HCT116 (cell line): ENCODE data around the gene EMILIN2.

Source experiments
- CEBPB ChIP-seq: IDR thresholded peaks from 2 replicates; pipeline ENCODE4 v1.6.1; 2012; ENCODE audit warnings: low read depth
- EGR1 ChIP-seq: IDR thresholded peaks from 2 replicates; pipeline ENCODE4 v1.6.1; 2012; ENCODE audit warnings: low read depth
- EZH2 ChIP-seq: fragments of 200-600 bp; sonication (generic); IDR thresholded peaks from 2 replicates; pipeline ENCODE4 v1.6.1; 2017; ENCODE audit warnings: antibody characterized with exemption, mixed run types
- EZH2phosphoT487 ChIP-seq: fragments of 200-600 bp; IDR thresholded peaks from 2 replicates; pipeline ENCODE4 v1.6.1; 2018; ENCODE audit warnings: antibody characterized with exemption, borderline replicate concordance
- POLR2AphosphoS5 ChIP-seq: IDR thresholded peaks from 2 replicates; pipeline ENCODE4 v1.6.1; 2011; ENCODE audit warnings: mild to moderate bottlenecking, low read depth, low read length, moderate library complexity
- RAD21 ChIP-seq: IDR thresholded peaks from 2 replicates; pipeline ENCODE4 v1.6.1; 2012; ENCODE audit warnings: low read depth, mild to moderate bottlenecking
- SP1 ChIP-seq: IDR thresholded peaks from 2 replicates; pipeline ENCODE4 v1.6.1; 2012; ENCODE audit warnings: low read depth
- SRF ChIP-seq: IDR thresholded peaks from 2 replicates; pipeline ENCODE4 v1.6.1; 2012; ENCODE audit warnings: low read depth
- YY1 ChIP-seq: IDR thresholded peaks from 2 replicates; pipeline ENCODE4 v1.6.1; 2011; ENCODE audit warnings: low read length, low read depth, moderate library complexity, mild to moderate bottlenecking; ENCODE audit not compliant: insufficient replicate concordance; ENCODE audit errors: extremely low read depth
- ZFX ChIP-seq: fragments of 450-650 bp; IDR thresholded peaks from 2 replicates; pipeline ENCODE4 v1.6.1; 2017
- TF ChIP-seq, protein P1 (sequence below), 3 experiments: fragments of 200-600 bp in 1 of 3; sonication (generic) in 1 of 3; IDR thresholded peaks in 2 of 3; conservative IDR thresholded peaks in 1 of 3; 2 replicates each; pipeline ENCODE4 v1.5.1; 2012 to 2017; ENCODE audit warnings: low read depth in 2 of 3, low read length in 2 of 3, antibody characterized with exemption in 1 of 3, borderline replicate concordance in 1 of 3, control low read depth in 1 of 3, mild to moderate bottlenecking in 1 of 3, mixed read lengths in 1 of 3, mixed run types in 1 of 3, moderate library complexity in 1 of 3; ENCODE audit not compliant: insufficient read depth in 1 of 3
- TF ChIP-seq, protein P2 (sequence below): IDR thresholded peaks from 2 replicates; pipeline ENCODE4 v1.6.1; 2012

DNA sequence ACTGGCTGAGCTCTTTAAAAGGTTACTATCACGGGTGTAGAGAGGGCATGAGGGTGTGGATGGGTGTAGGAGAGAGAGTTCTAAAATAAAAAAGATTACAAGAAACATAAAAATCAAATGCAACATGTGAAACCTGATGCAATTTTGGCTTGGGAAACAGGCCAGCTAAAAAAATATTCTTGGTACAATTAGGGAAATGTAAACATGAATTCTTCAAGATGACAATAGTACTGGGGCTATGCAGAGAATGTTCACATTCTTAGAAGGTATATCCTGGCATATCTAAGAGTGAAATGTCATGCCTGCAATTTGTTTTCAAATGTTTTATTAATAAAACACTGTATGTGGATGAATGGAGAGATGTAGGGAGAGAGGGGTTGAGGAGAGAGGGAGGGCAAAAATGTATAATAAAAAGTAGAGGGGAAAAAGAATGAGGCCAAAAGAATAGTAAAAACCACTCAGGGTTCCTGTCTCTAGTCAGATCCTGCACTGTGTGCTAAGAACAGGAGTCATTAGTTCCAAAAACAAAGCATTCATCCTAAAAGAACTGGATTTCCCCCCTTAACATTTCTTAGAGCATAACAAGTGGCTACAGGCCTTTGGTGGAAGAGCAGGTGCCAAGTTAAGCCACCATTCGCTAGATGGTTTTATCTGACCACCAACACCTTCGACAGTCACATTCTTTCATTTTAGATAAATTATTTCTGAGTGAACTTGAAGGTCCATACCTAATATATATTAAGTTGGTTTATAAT is 88.8 kb downstream of the EMILIN2 start:
- TF ChIP-seq YY1, result no peak
- no peak for TF ChIP-seq EGR1
- no peak for TF ChIP-seq EZH2phosphoT487
- TF ChIP-seq, protein P1, sequence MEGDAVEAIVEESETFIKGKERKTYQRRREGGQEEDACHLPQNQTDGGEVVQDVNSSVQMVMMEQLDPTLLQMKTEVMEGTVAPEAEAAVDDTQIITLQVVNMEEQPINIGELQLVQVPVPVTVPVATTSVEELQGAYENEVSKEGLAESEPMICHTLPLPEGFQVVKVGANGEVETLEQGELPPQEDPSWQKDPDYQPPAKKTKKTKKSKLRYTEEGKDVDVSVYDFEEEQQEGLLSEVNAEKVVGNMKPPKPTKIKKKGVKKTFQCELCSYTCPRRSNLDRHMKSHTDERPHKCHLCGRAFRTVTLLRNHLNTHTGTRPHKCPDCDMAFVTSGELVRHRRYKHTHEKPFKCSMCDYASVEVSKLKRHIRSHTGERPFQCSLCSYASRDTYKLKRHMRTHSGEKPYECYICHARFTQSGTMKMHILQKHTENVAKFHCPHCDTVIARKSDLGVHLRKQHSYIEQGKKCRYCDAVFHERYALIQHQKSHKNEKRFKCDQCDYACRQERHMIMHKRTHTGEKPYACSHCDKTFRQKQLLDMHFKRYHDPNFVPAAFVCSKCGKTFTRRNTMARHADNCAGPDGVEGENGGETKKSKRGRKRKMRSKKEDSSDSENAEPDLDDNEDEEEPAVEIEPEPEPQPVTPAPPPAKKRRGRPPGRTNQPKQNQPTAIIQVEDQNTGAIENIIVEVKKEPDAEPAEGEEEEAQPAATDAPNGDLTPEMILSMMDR (IDR thresholded peaks at IDR 0.05 in 2 of 3, conservative IDR thresholded peaks at IDR 0.05 in 1 of 3; ENCODE audit: borderline replicate concordance in 1 of 3, insufficient read depth in 1 of 3, low read depth in 2 of 3, low read length in 2 of 3), result no peak
- no peak for TF ChIP-seq POLR2AphosphoS5
- no peak for TF ChIP-seq CEBPB
- TF ChIP-seq RAD21, result no peak
- no peak for TF ChIP-seq SP1
- no peak for TF ChIP-seq ZFX
- no peak for TF ChIP-seq SRF
- TF ChIP-seq EZH2, result no peak
- TF ChIP-seq, protein P2, sequence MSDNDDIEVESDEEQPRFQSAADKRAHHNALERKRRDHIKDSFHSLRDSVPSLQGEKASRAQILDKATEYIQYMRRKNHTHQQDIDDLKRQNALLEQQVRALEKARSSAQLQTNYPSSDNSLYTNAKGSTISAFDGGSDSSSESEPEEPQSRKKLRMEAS, result no peak
